GM23248 (cell line): Measurements from ENCODE around the gene SLC10A7.

Experiments
- EZH2 ChIP-seq: fragments of 200-600 bp; sonication (generic); IDR thresholded peaks from 2 replicates; pipeline ENCODE4 v1.6.1; 2018; ENCODE audit warnings: antibody characterized with exemption, mild to moderate bottlenecking; ENCODE audit not compliant: insufficient read depth, poor library complexity, severe bottlenecking
- EZH2phosphoT487 ChIP-seq: fragments of 200-600 bp; sonication (generic); IDR thresholded peaks from 2 replicates; pipeline ENCODE4 v1.6.1; 2018; ENCODE audit warnings: antibody characterized with exemption, moderate library complexity, mild to moderate bottlenecking, low read depth; ENCODE audit not compliant: insufficient read depth

DNA sequence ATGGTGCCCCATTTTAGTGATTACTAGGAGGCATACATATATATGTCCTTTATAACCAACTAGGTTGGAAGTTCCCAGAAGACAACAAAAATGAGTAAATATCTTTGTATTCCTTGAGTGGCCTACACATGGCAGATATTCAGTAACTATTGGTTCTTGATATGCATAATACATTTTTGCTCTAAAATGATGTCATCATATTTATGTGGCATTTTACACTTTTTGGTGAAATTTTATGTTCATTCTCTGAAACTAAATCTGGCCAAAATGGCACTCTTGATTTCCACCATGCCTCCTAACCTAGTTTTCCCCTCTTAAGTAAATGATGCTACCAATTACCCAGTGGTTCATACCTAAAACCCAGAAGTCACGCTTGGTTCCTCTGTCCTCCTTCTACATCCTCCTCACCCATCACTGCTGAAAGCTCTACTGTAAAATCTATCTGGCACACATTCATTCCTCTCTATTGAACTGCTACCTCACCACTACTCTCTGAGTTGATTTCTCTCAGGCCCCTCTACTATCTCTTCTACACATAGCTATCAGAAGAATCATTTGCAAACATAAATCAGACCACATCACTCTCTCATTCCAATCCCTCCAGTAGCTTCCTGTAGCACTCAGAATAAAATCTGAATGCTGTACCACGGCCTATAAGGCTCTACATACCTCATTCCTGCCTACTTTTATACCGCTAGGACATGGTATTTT is 13.4 kb downstream of the SLC10A7 start:
- no peak for TF ChIP-seq EZH2
- TF ChIP-seq EZH2phosphoT487, result no peak
